GM19239 (cell line): ENCODE data around the gene WIPF1.

Experiments
- DNase-seq: peaks from one replicate; pipeline ENCODE4 v3.0.0; 2011; ENCODE audit warnings: low spot score; ENCODE audit not compliant: insufficient read length
- FAIRE-seq: peaks from 2 replicates; lab custom pipeline; 2011; peaks lifted over from hg19 to GRCh38; lab: Jason Lieb, UNC

Gene WIPF1

GRCh38 chr2:174597345-174598047 lies at the start of gene WIPF1:
Gene WIPF1 (minus strand): TSS chr2:174597804. CDS start chr2:174585573, 12,231 bp downstream.
- FAIRE-seq (peak; percentile 95), DNase-seq (no peak)

- DNase-seq, result no peak
- FAIRE-seq, result no peak
Measured at GRCh38 chr2:174645296-174645695, 47.7 kb upstream of the WIPF1 start.

- FAIRE-seq (no peak), DNase-seq (no peak)
Measured at GRCh38 chr2:174644406-174644805, 46.8 kb upstream of the WIPF1 start.

- DNase-seq, result no peak
- FAIRE-seq, result no peak
Measured at GRCh38 chr2:174643356-174643755, 45.8 kb upstream of the WIPF1 start.

- no peak for FAIRE-seq
Measured at GRCh38 chr2:174641168-174641567, 43.6 kb upstream of the WIPF1 start.

GRCh38 chr2:174636987-174637386 lies 39.4 kb upstream of the WIPF1 start:
- DNase-seq, result no peak
- FAIRE-seq, result peak; percentile 59

More at GRCh38 chr2:174641168-174641567, 43.6 kb upstream of the WIPF1 start:
- DNase-seq, result no peak

- no peak for DNase-seq
- FAIRE-seq, result peak; percentile 40
Measured at GRCh38 chr2:174635776-174636404, 38.3 kb upstream of the WIPF1 start.

GRCh38 chr2:174635015-174635593 lies 37.5 kb upstream of the WIPF1 start:
- FAIRE-seq, result no peak
- DNase-seq, result no peak

- no peak for DNase-seq
- peak; percentile 94 for FAIRE-seq
Measured at GRCh38 chr2:174634130-174635014, 36.8 kb upstream of the WIPF1 start.

GRCh38 chr2:174633623-174633930 lies 36.0 kb upstream of the WIPF1 start:
- DNase-seq (no peak), FAIRE-seq (no peak)

- no peak for DNase-seq
- peak; percentile 83 for FAIRE-seq
Measured at GRCh38 chr2:174632841-174633622, 35.4 kb upstream of the WIPF1 start.

- DNase-seq, result no peak
Measured at GRCh38 chr2:174631009-174631981, 33.7 kb upstream of the WIPF1 start.

GRCh38 chr2:174630107-174630506 lies 32.5 kb upstream of the WIPF1 start:
- FAIRE-seq (no peak), DNase-seq (no peak)

More at GRCh38 chr2:174631009-174631981, 33.7 kb upstream of the WIPF1 start:
- peak; percentile 82 for FAIRE-seq

GRCh38 chr2:174629506-174629905 lies 31.9 kb upstream of the WIPF1 start:
- no peak for FAIRE-seq
- DNase-seq, result no peak

GRCh38 chr2:174628528-174629169 lies 31.0 kb upstream of the WIPF1 start:
- FAIRE-seq (no peak), DNase-seq (no peak)

- FAIRE-seq, result no peak
Measured at GRCh38 chr2:174627216-174627615, 29.6 kb upstream of the WIPF1 start.

GRCh38 chr2:174624895-174625430 lies 27.4 kb upstream of the WIPF1 start:
- no peak for FAIRE-seq
- no peak for DNase-seq

More at GRCh38 chr2:174627216-174627615, 29.6 kb upstream of the WIPF1 start:
- DNase-seq, result no peak

GRCh38 chr2:174623690-174624089 lies 26.1 kb upstream of the WIPF1 start:
- DNase-seq (no peak), FAIRE-seq (no peak)
